RWPE1 (cell line): ENCODE results near the gene PRRG4.

Source experiments
- CTCF ChIA-PET: fragments of 350-600 bp; sonication (Branson Sonifier 250); formaldehyde crosslinking; extraction: SDS; loops from one replicate; lab custom pipeline; 2021; lab: Yijun Ruan, JAX
- POLR2A ChIA-PET: fragments of 400-600 bp; formaldehyde crosslinking; extraction: SDS; loops from one replicate; lab custom pipeline; 2020; ENCODE audit warnings: antibody characterized with exemption; ENCODE audit not compliant: low non-redundant PET; lab: Yijun Ruan, JAX
- DNase-seq: peaks from one replicate; pipeline ENCODE4 v3.0.0; 2012; ENCODE audit warnings: low spot score
- H3K27ac ChIP-seq: fragments of 450-650 bp; 2 replicates; pipeline ENCODE4 v1.5.1; 2017
- TF ChIP-seq, protein P1 (sequence below): fragments of 450-650 bp; conservative IDR thresholded peaks from 2 replicates; pipeline ENCODE4 v1.5.1; 2017; ENCODE audit warnings: low read depth, mild to moderate bottlenecking

Gene PRRG4

DNA sequence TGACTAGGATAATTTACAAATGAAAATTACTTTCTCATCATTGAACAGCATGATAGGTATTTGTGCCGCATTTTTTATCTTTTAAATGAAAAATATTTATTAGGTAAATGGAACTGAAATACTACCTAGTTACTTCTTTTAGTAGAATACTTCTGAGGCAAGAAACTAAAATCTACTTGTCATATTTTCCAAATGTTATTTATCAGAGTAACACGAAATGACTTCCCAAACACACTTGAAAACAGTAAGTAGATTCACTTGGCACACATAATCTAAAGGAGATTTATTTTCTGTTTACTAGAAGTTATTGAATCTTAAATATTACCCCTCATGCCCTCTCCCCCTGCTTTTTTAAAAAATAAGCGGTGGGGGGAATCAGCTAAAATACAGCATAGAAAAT lies 65.2 kb downstream of the PRRG4 start:
- no peak overlapping the region for H3K27ac ChIP-seq
- DNase-seq: no peak
- CTCF ChIA-PET: interaction anchor here (0.5 to 1.2 kb wide), 4 partner anchors 11 to 237 kb away, joined by 3 to 4 read pairs (median 4); no protein-coding TSS in a partner anchor
- POLR2A ChIA-PET: no interaction called here
- TF ChIP-seq, protein P1, sequence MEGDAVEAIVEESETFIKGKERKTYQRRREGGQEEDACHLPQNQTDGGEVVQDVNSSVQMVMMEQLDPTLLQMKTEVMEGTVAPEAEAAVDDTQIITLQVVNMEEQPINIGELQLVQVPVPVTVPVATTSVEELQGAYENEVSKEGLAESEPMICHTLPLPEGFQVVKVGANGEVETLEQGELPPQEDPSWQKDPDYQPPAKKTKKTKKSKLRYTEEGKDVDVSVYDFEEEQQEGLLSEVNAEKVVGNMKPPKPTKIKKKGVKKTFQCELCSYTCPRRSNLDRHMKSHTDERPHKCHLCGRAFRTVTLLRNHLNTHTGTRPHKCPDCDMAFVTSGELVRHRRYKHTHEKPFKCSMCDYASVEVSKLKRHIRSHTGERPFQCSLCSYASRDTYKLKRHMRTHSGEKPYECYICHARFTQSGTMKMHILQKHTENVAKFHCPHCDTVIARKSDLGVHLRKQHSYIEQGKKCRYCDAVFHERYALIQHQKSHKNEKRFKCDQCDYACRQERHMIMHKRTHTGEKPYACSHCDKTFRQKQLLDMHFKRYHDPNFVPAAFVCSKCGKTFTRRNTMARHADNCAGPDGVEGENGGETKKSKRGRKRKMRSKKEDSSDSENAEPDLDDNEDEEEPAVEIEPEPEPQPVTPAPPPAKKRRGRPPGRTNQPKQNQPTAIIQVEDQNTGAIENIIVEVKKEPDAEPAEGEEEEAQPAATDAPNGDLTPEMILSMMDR: no peak

DNA sequence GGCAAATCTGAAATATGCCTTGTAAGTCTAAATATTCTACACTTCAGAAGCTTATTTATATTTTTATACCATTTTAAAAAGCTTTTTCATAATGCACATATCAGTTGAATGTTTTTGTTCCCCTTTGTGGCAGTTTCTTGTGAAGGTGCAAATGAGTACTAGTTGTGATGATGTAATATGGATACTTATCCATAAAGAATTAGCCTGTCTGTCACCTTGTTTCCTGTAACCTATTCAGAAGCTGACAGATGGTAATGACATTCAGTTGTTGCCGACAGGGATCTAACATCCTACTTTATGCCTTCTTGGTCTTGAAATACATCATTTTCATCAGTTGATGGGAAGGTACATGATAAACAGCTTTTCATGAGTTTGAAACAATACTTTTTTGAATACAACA lies 65.7 kb downstream of the PRRG4 start:
- CTCF ChIA-PET: interaction anchor here (0.7 to 1.2 kb wide), 2 partner anchors 104 to 238 kb away, joined by 3 to 4 read pairs; no protein-coding TSS in a partner anchor
- no peak overlapping the region for H3K27ac ChIP-seq
- POLR2A ChIA-PET: no interaction called here
- TF ChIP-seq, protein P1: no peak
- no peak for DNase-seq

DNA sequence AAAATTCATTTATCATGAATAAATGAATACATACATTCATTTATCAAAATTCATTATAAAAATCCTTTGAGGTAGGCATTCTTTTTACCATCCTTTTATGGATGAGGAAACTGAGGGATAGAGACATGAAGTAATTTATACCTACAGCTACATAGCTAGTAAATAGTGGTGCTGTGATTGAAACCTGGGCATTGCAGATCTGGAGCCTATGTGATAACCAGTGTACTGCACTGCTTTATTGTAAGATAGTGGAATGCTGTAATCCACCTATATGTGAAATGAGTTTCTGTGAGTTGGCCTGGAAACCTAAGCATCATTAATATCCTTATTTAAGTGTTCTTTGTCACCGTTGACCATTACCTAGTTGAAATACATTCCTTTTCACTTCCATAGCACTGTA lies 67.4 kb downstream of the PRRG4 start:
- TF ChIP-seq, protein P1: no peak
- POLR2A ChIA-PET: no interaction called here
- no peak overlapping the region for H3K27ac ChIP-seq
- CTCF ChIA-PET: no interaction called here
- DNase-seq: no peak

DNA sequence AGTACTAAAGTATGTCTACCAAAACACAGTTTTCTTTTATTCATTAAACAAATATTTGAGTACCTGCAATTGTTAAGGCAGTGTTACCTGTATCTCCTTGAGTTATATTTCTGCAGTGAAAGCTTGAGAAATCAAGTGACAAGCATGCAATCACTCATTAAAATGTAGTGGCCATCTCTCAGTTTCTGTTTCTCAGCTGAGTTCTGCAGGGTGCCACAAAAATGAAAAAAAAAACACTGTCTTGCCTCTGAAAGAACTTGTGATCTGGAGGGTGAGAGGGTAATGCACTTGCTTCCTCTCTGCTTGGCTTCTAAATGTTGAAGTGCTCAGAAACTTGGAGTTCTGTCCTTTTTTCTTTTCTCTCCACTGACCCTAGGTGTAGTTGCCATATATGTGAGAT lies 69.7 kb downstream of the PRRG4 start:
- ChIA-PET CTCF (no interaction called here), POLR2A (no interaction called here)
- TF ChIP-seq, protein P1: no peak
- no peak for DNase-seq
- no peak overlapping the region for H3K27ac ChIP-seq

DNA sequence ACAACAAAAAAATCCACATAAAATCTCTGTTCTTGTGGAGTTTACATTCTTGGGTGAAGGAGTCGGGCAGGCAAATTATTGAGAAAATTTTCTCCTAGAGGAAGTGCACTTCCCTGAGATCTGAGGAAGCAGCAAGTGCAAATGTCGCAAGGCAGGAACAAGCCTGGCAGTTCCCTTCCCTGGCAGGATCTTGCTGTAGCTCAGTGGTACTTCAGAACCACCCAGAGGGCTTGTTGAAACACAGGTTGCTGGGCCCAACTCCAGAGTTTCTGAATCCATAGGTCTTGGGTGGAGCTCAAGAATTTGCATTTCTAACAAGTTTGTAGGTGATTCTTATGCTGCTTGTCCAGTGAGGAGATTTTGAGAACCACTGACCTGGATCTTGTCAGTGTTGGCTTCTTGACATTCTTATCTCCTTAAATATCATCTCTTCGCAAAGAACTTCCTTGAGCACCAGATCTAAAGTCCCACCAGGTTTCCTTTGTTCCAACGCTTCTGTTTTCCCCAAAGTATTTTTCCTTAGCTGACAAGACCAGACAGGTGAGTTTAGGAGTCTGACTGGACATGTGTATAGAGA lies 72.5 kb downstream of the PRRG4 start:
- ChIA-PET POLR2A (interaction anchor here (0.6 kb wide), 1 partner anchor 10 kb away, joined by 3 read pairs; no protein-coding TSS in a partner anchor), CTCF (interaction anchor here (0.6 to 0.7 kb wide), 3 partner anchors 135 to 1202 kb away, joined by 3 to 4 read pairs (median 3); no protein-coding TSS in a partner anchor)
- H3K27ac ChIP-seq: peak overlapping the region; percentile 84
- TF ChIP-seq, protein P1: no peak
- DNase-seq: no peak

DNA sequence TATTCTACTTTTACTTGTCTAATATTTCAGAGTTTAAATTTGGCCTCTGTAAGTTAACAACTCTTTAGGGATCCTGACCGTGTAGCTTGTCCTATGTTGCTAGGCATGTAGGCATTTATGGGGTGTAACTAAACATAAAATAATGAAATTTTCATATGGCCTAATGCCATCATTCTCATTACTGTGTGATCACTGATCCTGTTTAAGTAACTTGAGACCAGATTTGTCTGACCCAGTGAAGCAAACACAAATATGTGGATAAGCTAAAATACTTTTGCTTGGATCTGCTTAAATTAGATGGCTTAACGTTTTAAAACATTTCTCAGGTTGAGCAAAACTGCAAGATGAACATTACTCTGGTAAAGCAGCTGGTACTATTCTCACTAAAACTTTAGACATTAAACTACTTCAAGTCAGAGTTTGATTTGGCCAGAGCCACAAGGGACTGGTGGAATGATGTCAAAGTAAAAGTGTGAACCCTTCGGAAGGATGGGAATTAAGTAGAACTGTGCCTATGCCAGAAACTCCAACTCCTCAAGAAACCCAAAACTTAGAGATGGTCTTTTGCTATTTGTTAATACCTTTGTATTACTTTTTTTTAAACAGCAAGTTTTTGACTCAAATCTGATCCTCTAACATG lies 75.4 kb downstream of the PRRG4 start:
- H3K27ac ChIP-seq: no peak overlapping the region
- DNase-seq: no peak
- TF ChIP-seq, protein P1: no peak
- POLR2A ChIA-PET: no interaction called here
- CTCF ChIA-PET: interaction anchor here (0.6 kb wide), 1 partner anchor 9 kb away, joined by 5 read pairs; no protein-coding TSS in a partner anchor
